IMR-90 (cell line): Measurements from ENCODE around the gene PBX3.

Experiments
- BHLHE40 ChIP-seq: fragments of 150-350 bp; IDR thresholded peaks from 2 replicates; pipeline ENCODE4 v1.6.1; 2016; ENCODE audit warnings: mild to moderate bottlenecking, low read depth, low read length
- CEBPB ChIP-seq: IDR thresholded peaks from 2 replicates; pipeline ENCODE4 v1.6.1; 2012; ENCODE audit warnings: low read depth, low read length, improper control_type of control experiment
- CHD1 ChIP-seq: IDR thresholded peaks from 2 replicates; pipeline ENCODE4 v1.6.1; 2012; ENCODE audit warnings: low read depth, low read length, improper control_type of control experiment
- FOS ChIP-seq: fragments of 150-350 bp; IDR thresholded peaks from 2 replicates; pipeline ENCODE4 v1.6.1; 2016; ENCODE audit warnings: low read depth, low read length
- MAFK ChIP-seq: IDR thresholded peaks from 2 replicates; pipeline ENCODE4 v1.6.1; 2012; ENCODE audit warnings: low read depth, low read length, improper control_type of control experiment
- MXI1 ChIP-seq: IDR thresholded peaks from 2 replicates; pipeline ENCODE4 v1.6.1; 2012; ENCODE audit warnings: low read depth, mild to moderate bottlenecking, low read length, moderate library complexity, borderline replicate concordance
- NFE2L2 ChIP-seq: fragments of 150-350 bp; IDR thresholded peaks from 2 replicates; pipeline ENCODE4 v1.6.1; 2016; ENCODE audit warnings: low read depth, mild to moderate bottlenecking, low read length
- POLR2A ChIP-seq: IDR thresholded peaks from 2 replicates; pipeline ENCODE4 v1.6.1; 2012; ENCODE audit warnings: mild to moderate bottlenecking, low read depth, low read length
- RAD21 ChIP-seq: IDR thresholded peaks from 2 replicates; pipeline ENCODE4 v1.6.1; 2012; ENCODE audit warnings: low read length, improper control_type of control experiment
- RFX5 ChIP-seq: IDR thresholded peaks from 2 replicates; pipeline ENCODE4 v1.8.0; 2012; ENCODE audit warnings: low read depth, mild to moderate bottlenecking, low read length, moderate library complexity
- SMC3 ChIP-seq: fragments of 150-350 bp; IDR thresholded peaks from 2 replicates; pipeline ENCODE4 v1.6.1; 2016; ENCODE audit warnings: low read depth, mild to moderate bottlenecking, antibody characterized with exemption, low read length, moderate library complexity
- TF ChIP-seq, protein P1 (sequence below): conservative IDR thresholded peaks from 2 replicates; pipeline ENCODE4 v1.5.1; 2012; ENCODE audit warnings: mild to moderate bottlenecking, low read depth, low read length, improper control_type of control experiment
- TF ChIP-seq, protein P2 (sequence below): fragments of 150-350 bp; IDR thresholded peaks from 2 replicates; pipeline ENCODE4 v1.6.1; 2016; ENCODE audit warnings: low read depth, mild to moderate bottlenecking, low read length, moderate library complexity, borderline replicate concordance

DNA sequence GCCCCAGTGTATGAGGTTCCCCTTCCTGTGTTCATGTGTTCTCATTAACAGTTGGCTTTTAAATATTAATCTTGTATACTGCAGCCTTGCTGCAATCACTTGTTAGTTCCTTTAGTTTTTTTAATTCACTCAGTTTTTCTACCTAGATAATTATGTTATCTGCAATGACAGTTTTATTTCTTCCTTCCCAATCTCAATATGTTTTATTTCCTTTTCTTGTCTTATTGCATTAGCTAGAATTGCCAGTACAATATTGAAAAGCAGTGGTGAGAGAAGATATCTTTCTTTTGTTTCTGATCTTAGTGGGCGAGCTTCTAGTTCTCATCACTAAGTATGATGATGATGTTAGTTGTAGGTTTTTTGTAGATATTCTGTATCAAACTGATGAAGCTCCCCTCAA lies 232.2 kb downstream of the PBX3 start:
- TF ChIP-seq, protein P1, sequence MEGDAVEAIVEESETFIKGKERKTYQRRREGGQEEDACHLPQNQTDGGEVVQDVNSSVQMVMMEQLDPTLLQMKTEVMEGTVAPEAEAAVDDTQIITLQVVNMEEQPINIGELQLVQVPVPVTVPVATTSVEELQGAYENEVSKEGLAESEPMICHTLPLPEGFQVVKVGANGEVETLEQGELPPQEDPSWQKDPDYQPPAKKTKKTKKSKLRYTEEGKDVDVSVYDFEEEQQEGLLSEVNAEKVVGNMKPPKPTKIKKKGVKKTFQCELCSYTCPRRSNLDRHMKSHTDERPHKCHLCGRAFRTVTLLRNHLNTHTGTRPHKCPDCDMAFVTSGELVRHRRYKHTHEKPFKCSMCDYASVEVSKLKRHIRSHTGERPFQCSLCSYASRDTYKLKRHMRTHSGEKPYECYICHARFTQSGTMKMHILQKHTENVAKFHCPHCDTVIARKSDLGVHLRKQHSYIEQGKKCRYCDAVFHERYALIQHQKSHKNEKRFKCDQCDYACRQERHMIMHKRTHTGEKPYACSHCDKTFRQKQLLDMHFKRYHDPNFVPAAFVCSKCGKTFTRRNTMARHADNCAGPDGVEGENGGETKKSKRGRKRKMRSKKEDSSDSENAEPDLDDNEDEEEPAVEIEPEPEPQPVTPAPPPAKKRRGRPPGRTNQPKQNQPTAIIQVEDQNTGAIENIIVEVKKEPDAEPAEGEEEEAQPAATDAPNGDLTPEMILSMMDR = no peak
- TF ChIP-seq CEBPB (no peak), POLR2A (no peak), RFX5 (no peak), SMC3 (no peak), MAFK (no peak), MXI1 (no peak), CHD1 (no peak), FOS (no peak), RAD21 (no peak), NFE2L2 (no peak), BHLHE40 (no peak)
- TF ChIP-seq, protein P2, sequence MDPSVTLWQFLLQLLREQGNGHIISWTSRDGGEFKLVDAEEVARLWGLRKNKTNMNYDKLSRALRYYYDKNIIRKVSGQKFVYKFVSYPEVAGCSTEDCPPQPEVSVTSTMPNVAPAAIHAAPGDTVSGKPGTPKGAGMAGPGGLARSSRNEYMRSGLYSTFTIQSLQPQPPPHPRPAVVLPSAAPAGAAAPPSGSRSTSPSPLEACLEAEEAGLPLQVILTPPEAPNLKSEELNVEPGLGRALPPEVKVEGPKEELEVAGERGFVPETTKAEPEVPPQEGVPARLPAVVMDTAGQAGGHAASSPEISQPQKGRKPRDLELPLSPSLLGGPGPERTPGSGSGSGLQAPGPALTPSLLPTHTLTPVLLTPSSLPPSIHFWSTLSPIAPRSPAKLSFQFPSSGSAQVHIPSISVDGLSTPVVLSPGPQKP = no peak
